Transverse colon (tissue), 4 donors: Measurements from ENCODE around the gene EML3. TPM values are rescaled to one million over a fixed set of nuclear protein-coding genes. Genes with fewer than 3 reads are reported as not detected.
"Not testable (repeated sequence)": the region's sequence is repeated elsewhere in the genome, so short reads cannot be mapped to it uniquely, and the experiment has no call there.

Source experiments
- DNase-seq: peaks from one replicate; pipeline ENCODE4 v3.0.0-alpha.2; 2019
- H3K27ac ChIP-seq, 4 donors: fragments of 200-600 bp; sonication (generic); 2 replicates each; pipeline ENCODE4 v1.5.1; 2016 to 2018; ENCODE audit warnings: inconsistent platforms in 4 of 4
- H3K27me3 ChIP-seq: fragments of 200-600 bp; sonication (generic); 2 replicates; pipeline ENCODE4 v1.5.1; 2017; ENCODE audit warnings: inconsistent platforms
- H3K36me3 ChIP-seq, 4 donors: fragments of 200-600 bp; sonication (generic); 2 replicates each; pipeline ENCODE4 v1.5.1; 2017 to 2019; ENCODE audit warnings: inconsistent platforms in 4 of 4
- H3K4me1 ChIP-seq, 4 donors: fragments of 200-600 bp; sonication (generic); 2 replicates each; pipeline ENCODE4 v1.5.1; 2017 to 2020; ENCODE audit warnings: inconsistent platforms in 4 of 4
- H3K4me3 ChIP-seq, 4 donors: fragments of 200-600 bp; sonication (generic); 1 replicate in 1 of 4; 2 replicates in 3 of 4; pipeline versions ENCODE4 v1.5.1 to v1.6.1; 2017 to 2019; ENCODE audit warnings: inconsistent platforms in 4 of 4
- H3K9me3 ChIP-seq, 2 donors: fragments of 200-600 bp; sonication (generic); 2 replicates each; pipeline ENCODE4 v1.5.1; 2017 to 2019; ENCODE audit warnings: inconsistent platforms in 2 of 2
- EP300 ChIP-seq: sonication (generic); formaldehyde crosslinking; IDR thresholded peaks from one replicate; pipeline ENCODE4 v1.6.1; 2017; ENCODE audit warnings: antibody characterized with exemption, low read depth
- POLR2A ChIP-seq: fragments of 450-650 bp; IDR thresholded peaks from one replicate; pipeline ENCODE4 v1.6.1; 2016; ENCODE audit warnings: antibody characterized with exemption, mild to moderate bottlenecking, moderate library complexity
- POLR2AphosphoS5 ChIP-seq, 3 donors: sonication (generic); formaldehyde crosslinking; IDR thresholded peaks; one replicate each; pipeline ENCODE4 v1.6.1; 2016; ENCODE audit warnings: antibody characterized with exemption in 3 of 3
- WGBS, 2 donors: methylation state at CpG; one replicate each; pipeline ENCODE4 v1.1.5; 2018; ENCODE audit warnings: low coverage in 1 of 2; 5-methylcytosine and 5-hydroxymethylcytosine counted together
- in situ Hi-C, 4 donors: fragments of 200-750 bp; cut with MboI; loops; one replicate each; pipeline versions ENCODE4 v1.15.0 to v1.15.1; 2017; ENCODE audit warnings: low sequenced_read_pairs in 3 of 4, low pct_ligation_motif_present in 1 of 4, low pct_unique_long_range_greater_than_20kb in 1 of 4
- intact Hi-C: fragments of 100-400 bp; cut with DNase I; formaldehyde crosslinking; loops from one replicate; pipeline ENCODE4 v1.15.1; 2023; ENCODE audit warnings: low total_unique reads
- total RNA-seq, 4 donors: library from RNA; depleted of rRNA; stranded (reverse); fragments of >200 nt; gene quantifications; one replicate each; pipeline ENCODE4 v1.1.0, GENCODE V29; 2016
- TF ChIP-seq, protein P1 (sequence below), 5 experiments: fragments of 200-600 bp in 3 of 5; fragments of 450-650 bp in 2 of 5; sonication (generic) in 3 of 5; IDR thresholded peaks; 1 replicate in 2 of 5; 2 replicates in 3 of 5; pipeline ENCODE4 v1.5.1; 2016 to 2017; ENCODE audit warnings: antibody characterized with exemption in 5 of 5, inconsistent platforms in 3 of 5, mild to moderate bottlenecking in 2 of 5, moderate library complexity in 1 of 5

Gene EML3
- total RNA-seq, 4 donors from 2014 or later, result 35.0 to 61.1 (median 44.9) TPM

DNA sequence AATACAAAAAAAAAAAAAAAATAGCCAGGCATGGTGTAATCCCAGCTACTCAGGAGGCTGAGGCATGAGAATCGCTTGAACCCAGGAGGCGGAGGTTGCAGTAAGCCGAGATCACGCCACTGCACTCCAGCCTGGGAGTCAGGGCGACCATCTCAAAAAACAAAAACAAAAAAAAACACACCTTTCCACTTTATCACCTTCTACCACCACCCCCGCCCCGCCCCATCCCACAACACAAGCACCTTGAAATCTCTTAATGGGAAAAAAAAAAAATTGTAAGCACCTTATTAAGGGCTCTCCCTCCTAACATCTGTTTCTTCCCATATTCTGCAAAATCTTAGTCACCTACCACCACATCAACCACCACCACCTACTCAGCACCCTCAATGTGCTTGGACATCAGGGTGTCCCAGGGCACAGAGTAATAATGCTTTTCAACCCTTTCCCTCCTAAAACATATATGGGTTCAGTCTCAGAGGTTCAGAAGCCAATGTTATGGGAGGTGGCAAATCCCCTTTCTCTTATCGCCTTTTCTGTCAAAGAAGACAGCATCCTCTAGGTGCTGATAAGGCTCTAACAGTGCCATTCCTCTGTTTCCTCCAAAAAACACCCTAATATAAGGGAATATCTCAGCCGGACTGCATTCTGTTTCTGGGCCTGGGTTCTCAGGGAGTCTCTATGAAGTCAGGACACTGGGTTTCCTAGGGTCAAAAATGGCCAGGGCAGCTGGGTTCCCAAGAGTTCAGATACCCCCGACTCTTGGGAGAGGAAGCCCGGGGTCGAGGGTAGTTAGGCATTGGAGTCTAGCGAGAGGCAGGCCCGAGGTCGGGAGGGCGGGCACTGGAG is 39.8 kb upstream of the EML3 start:
- Histone ChIP-seq H3K36me3 (peaks cover 0 to 5% (median 3%) of the 10 kb centered on the region in 4 donors), H3K27ac (peak overlapping the region; percentile 92 to 97 (median 94)), H3K27me3 (no peaks in the 10 kb centered on the region), H3K4me1 (peaks cover 9 to 19% (median 12%) of the 10 kb centered on the region in 4 donors), H3K4me3 (peak overlapping the region; percentile 67 to 98 (median 80)), H3K9me3 (no peaks in the 10 kb centered on the region)
- TF ChIP-seq, protein P1, sequence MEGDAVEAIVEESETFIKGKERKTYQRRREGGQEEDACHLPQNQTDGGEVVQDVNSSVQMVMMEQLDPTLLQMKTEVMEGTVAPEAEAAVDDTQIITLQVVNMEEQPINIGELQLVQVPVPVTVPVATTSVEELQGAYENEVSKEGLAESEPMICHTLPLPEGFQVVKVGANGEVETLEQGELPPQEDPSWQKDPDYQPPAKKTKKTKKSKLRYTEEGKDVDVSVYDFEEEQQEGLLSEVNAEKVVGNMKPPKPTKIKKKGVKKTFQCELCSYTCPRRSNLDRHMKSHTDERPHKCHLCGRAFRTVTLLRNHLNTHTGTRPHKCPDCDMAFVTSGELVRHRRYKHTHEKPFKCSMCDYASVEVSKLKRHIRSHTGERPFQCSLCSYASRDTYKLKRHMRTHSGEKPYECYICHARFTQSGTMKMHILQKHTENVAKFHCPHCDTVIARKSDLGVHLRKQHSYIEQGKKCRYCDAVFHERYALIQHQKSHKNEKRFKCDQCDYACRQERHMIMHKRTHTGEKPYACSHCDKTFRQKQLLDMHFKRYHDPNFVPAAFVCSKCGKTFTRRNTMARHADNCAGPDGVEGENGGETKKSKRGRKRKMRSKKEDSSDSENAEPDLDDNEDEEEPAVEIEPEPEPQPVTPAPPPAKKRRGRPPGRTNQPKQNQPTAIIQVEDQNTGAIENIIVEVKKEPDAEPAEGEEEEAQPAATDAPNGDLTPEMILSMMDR (IDR thresholded peaks at IDR 0.05), result no peak
- TF ChIP-seq POLR2A (no peak), POLR2AphosphoS5 (IDR thresholded peaks at IDR 0.05) (no peak), EP300 (no peak)
- 39 to 50% methylated on average over 8 to 9 of the region's 16 CpGs for WGBS, 2 donors
- DNase-seq, result no peak
- intact Hi-C loops (no loop called here), in situ Hi-C loops (no loop called here)

GRCh38 chr11:62650283-62650682 is 37.7 kb upstream of the EML3 start:
- peaks cover 16 to 31% (median 24%) of the 10 kb centered on the region in 4 donors for H3K4me1 ChIP-seq
- intact Hi-C loops, H3K36me3 ChIP-seq, H3K27me3 ChIP-seq, in situ Hi-C loops, DNase-seq, H3K27ac ChIP-seq, H3K9me3 ChIP-seq, H3K4me3 ChIP-seq: not testable (repeated sequence)
- 88 to 95% methylated on average over 8 to 12 of the region's 12 CpGs for WGBS, 2 donors

DNA sequence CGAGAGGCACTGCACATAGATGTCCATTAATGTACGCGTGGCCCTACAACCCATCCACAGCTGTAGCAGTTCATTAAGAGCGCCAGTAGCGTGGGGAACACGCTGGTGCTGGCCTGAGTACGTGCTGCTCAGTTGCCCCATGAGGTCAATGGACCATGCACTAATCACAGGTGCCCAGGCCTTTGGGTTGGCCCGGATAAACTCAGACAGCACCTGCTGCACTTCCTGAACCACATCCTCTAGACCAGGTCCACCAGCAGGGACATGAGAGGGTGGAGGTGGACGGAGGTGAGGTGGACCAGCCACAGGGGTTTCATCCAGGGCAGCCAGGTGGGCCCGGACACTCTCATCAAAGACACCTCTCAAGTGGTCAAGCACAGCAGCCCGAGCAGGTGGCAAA is 36.9 kb upstream of the EML3 start:
- Histone ChIP-seq H3K27me3 (no peaks in the 10 kb centered on the region), H3K9me3 (no peaks in the 10 kb centered on the region), H3K36me3 (peaks cover 0 to 5% (median 3%) of the 10 kb centered on the region in 4 donors), H3K4me1 (peaks cover 22 to 38% (median 30%) of the 10 kb centered on the region in 4 donors), H3K27ac (no peak overlapping the region), H3K4me3 (no peak overlapping the region)
- in situ Hi-C loops, result no loop called here
- intact Hi-C loops, result no loop called here
- TF ChIP-seq, protein P1 (IDR thresholded peaks at IDR 0.05), result no peak
- no peak for TF ChIP-seq POLR2A
- no peak for TF ChIP-seq POLR2AphosphoS5 (IDR thresholded peaks at IDR 0.05)
- TF ChIP-seq EP300, result no peak
- no peak for DNase-seq
- 84% methylated on average over 11 of the region's 11 CpGs; no CpG with 5 or more reads in 1 of the 2 donors for WGBS, 2 donors

DNA sequence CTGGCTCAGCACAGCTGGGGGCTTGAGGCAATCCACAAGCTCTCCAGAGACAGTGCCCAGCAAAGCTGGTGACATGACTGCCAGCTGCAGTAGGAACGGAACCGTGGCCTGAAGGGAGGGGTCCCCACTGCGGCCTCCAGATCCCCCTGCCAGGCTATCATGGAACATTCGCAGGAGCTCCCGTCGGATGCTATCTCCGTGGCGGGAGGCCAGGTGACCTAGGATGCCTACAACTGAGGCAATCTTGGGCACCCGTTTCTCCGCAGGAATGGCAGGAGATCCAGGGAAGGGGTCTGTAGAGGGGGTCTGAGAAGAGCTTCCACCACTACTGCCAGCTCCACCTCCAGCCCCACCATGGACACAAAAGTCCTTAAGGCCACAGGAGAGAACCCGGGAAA is 36.4 kb upstream of the EML3 start:
- Histone ChIP-seq H3K27me3 (no peaks in the 10 kb centered on the region), H3K4me1 (peaks cover 22 to 40% (median 32%) of the 10 kb centered on the region in 4 donors), H3K27ac (no peak overlapping the region), H3K36me3 (peaks cover 0 to 5% (median 3%) of the 10 kb centered on the region in 4 donors), H3K4me3 (no peak overlapping the region), H3K9me3 (no peaks in the 10 kb centered on the region)
- DNase-seq, result no peak
- in situ Hi-C loops (no loop called here), intact Hi-C loops (no loop called here)
- WGBS, 2 donors, result 85% methylated on average over 10 of the region's 11 CpGs; no CpG with 5 or more reads in 1 of the 2 donors
- TF ChIP-seq POLR2A (no peak), EP300 (no peak), POLR2AphosphoS5 (IDR thresholded peaks at IDR 0.05) (no peak)
- TF ChIP-seq, protein P1 (IDR thresholded peaks at IDR 0.05), result no peak
